ENCODE data around the gene ATP7B.

The ATP7B gene

GRCh38 chr13:51885651-51886050, 125.6 kb downstream of the ATP7B start:
- DNase-seq (ENCODE audit: low read depth) = no peak
- H3K4me3 ChIP-seq (ENCODE audit: low read depth, low read length) = no peak overlapping the region

DNA sequence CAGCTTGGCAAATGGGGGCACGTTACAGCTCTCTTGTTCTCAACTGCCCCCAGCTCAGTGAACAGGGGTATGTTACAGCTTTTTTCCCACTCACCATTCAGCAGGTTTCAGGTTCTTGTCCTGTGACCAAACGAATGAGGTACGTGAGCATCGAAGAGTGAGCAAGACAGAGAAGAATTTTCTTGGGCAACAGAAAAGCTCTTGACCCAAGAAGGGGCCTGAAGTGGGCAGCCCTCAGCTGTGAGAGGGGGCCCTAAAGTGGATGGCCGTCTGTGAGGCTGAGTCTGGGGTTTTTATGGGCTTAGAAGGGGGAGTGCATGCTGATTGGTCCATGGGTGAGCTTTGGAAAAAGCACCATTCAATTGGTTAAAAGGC, 128.0 kb downstream of the ATP7B start:
- DNase-seq (ENCODE audit: low read depth) = no peak
- H3K4me3 ChIP-seq (ENCODE audit: low read depth, low read length) = no peak overlapping the region
- TF ChIP-seq POLR2A (IDR thresholded peaks at IDR 0.05; ENCODE audit: extremely low read depth, insufficient read length) (no peak), MYC (IDR thresholded peaks at IDR 0.05; ENCODE audit: low read depth, low read length) (no peak)
- TF ChIP-seq, protein P1, sequence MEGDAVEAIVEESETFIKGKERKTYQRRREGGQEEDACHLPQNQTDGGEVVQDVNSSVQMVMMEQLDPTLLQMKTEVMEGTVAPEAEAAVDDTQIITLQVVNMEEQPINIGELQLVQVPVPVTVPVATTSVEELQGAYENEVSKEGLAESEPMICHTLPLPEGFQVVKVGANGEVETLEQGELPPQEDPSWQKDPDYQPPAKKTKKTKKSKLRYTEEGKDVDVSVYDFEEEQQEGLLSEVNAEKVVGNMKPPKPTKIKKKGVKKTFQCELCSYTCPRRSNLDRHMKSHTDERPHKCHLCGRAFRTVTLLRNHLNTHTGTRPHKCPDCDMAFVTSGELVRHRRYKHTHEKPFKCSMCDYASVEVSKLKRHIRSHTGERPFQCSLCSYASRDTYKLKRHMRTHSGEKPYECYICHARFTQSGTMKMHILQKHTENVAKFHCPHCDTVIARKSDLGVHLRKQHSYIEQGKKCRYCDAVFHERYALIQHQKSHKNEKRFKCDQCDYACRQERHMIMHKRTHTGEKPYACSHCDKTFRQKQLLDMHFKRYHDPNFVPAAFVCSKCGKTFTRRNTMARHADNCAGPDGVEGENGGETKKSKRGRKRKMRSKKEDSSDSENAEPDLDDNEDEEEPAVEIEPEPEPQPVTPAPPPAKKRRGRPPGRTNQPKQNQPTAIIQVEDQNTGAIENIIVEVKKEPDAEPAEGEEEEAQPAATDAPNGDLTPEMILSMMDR (IDR thresholded peaks at IDR 0.05; ENCODE audit: low read depth, low read length) = no peak
- TF ChIP-seq, protein P2, sequence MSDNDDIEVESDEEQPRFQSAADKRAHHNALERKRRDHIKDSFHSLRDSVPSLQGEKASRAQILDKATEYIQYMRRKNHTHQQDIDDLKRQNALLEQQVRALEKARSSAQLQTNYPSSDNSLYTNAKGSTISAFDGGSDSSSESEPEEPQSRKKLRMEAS (IDR thresholded peaks at IDR 0.05; ENCODE audit: low read depth, low read length) = no peak

More at GRCh38 chr13:51885651-51886050, 125.6 kb downstream of the ATP7B start:
- TF ChIP-seq POLR2A (IDR thresholded peaks at IDR 0.05; ENCODE audit: extremely low read depth, insufficient read length) (no peak), MYC (IDR thresholded peaks at IDR 0.05; ENCODE audit: low read depth, low read length) (no peak)
- TF ChIP-seq, protein P2 (IDR thresholded peaks at IDR 0.05; ENCODE audit: low read depth, low read length) = no peak
- TF ChIP-seq, protein P1 (IDR thresholded peaks at IDR 0.05; ENCODE audit: low read depth, low read length) = no peak
